HG03342 (cell line): ENCODE data around the gene EPHA1.
"Not testable (repeated sequence)": the region's sequence is repeated elsewhere in the genome, so short reads cannot be mapped to it uniquely, and the experiment has no call there.

ENCODE experiments used
- ATAC-seq: cut with Tn5 transposase; IDR thresholded peaks from one replicate; pipeline ENCODE4 v1.9.1; 2021; ENCODE audit warnings: mild to moderate bottlenecking, moderate library complexity; ENCODE audit not compliant: unreplicated experiment

Gene EPHA1

DNA sequence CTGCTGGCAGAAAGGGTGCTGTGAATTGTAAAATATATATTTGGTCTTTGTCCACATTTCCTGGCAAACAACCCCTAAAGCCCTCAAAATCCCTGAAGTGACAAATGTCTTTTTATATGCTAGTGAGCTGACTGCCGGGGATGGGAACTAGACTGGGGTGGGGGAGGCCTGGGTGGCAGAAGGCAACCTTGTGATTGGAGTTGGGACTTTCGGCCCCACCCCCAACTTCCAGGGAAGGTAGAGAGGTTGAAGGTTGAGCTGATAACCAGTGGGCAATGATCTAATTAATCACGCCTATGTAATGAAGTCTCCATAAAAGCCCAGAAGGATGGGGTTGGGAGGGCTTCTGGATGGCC, 2.7 kb downstream of the EPHA1 start:
- ATAC-seq: no peak

DNA sequence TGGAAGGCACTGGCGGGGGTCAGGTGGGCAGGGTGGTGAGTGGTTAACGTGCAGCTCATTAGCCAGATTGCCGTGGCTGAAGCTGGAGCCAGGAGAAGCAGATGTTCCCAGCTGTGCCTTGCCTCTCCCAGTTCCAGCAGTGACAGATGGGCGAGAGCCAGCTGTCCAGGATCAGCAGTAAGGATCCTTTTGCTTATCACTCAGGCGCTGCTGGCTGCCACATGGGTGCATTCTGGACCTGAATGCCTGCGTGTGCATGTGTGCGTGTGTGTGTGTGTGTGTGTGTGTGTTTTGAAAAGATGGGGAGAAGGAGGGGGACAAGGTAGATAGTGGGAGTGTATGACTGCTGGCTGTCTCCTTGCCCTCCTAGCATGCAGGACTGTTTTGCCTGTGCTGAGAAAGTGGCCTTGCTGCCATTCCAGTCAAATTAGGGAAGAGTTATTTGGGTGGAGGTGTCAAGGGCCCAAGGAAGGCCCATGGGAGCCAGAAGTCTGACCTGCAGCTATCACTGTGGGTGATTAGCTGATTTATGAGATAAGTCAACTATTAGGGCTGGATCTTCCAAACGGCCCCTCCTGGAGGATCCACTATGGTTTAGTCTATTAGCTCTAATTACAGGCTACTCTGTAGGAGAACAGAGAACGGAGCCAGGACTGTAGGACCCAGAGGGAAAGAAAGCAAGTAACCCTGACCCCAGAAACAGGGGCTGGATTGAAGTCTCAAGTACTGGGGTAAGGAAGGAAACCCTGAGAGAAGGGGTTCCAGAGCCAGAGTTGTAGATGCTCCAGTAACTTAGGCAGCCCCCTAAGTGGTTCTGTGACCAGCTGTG, 3.3 kb downstream of the EPHA1 start:
- no peak for ATAC-seq

DNA sequence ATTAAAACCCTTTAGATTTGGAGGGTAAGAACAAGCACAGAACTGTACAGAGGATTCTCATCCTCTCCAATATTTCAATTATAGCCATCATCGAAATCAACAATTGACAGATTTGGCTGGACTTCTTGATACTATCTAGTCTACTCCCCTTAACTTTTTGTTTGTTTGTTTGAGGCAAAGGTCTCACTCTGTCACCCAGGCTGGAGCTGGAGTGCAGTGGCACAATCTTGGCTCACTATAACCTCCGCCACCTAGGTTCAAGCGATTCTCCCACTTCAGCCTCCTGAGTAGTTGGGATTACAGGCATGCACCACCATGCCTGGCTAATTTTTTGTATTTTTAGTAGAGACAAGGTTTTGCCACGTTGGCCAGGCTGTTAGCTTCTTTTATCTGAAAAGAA, 6.4 kb downstream of the EPHA1 start:
- not testable (repeated sequence) for ATAC-seq

DNA sequence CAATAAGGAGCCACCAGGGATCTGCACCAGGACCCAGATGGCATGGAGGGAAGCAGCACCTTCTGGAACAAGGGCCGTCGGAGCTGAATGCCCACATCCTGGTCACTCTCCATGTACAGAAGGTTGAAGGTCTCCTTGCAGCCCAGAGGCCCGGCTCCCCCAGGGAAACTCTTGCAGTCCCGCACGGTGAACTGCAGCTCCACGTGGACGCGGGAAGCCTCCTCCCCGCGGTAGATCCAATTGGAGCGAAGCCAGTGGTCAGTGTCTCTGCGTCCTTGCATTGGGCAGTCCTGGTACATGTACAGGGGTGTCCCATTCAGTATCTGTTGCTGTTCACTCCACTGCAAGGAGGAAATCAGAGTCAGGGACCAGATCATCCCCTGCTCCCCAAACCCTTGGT, 7.4 kb downstream of the EPHA1 start:
- no peak for ATAC-seq

DNA sequence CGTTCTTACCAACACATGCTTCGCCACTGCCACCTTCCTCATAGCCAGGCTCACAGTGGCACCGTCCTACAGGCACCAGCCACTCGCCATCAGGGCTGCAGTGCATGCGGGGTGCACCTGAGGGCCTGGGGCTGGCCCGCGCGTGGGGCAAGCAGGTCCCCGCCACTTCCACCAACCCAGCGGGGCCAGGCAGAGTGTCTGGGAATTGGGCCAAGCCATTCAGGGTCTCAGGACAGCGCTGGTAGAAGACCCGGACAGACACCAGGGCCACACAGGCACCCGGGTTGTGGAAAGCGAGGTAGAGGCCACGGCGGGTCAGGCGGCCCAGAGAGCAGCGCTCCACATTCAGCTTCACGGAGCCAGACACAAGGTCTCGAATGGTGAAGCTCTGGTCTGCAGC, 9.0 kb downstream of the EPHA1 start:
- ATAC-seq: no peak

DNA sequence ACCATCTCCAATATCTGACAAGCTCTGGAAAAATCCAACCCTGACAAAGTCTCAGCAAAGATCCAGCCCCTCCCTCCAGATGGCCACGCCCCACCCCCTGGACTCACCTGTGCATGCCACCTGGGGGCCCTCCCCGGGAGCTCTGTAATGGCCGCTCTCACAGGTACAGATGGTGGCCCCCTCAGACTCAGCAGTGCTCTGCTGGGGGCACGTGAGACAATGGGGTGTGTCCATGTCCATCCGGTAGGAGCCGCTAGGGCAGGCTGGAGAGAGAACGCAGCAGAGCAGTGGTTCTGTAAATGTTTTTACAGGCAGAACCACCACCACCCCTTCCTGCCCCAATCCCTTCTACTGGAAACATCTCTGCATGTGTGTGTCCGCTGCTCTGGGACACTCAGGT, 9.5 kb downstream of the EPHA1 start:
- no peak for ATAC-seq

DNA sequence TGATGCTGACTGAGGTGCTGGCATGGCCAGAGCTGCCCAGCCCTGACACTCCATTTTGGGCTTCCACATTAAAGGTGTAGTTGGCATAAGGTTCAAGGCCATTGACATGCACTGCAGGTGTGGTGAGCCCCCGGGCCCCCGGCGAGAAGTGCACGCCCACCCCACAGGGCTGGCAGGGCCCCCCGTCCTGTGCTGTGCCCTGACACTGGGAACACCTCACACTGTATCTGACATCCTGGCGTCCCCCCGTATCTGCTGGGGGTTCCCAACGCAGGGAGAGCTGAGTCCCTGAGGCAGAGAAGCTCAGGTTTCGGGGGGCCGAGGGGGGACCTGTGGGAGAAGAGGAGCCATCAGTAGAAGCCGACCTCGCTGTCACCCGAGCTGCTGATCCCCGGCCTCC, 10.0 kb downstream of the EPHA1 start:
- no peak for ATAC-seq

DNA sequence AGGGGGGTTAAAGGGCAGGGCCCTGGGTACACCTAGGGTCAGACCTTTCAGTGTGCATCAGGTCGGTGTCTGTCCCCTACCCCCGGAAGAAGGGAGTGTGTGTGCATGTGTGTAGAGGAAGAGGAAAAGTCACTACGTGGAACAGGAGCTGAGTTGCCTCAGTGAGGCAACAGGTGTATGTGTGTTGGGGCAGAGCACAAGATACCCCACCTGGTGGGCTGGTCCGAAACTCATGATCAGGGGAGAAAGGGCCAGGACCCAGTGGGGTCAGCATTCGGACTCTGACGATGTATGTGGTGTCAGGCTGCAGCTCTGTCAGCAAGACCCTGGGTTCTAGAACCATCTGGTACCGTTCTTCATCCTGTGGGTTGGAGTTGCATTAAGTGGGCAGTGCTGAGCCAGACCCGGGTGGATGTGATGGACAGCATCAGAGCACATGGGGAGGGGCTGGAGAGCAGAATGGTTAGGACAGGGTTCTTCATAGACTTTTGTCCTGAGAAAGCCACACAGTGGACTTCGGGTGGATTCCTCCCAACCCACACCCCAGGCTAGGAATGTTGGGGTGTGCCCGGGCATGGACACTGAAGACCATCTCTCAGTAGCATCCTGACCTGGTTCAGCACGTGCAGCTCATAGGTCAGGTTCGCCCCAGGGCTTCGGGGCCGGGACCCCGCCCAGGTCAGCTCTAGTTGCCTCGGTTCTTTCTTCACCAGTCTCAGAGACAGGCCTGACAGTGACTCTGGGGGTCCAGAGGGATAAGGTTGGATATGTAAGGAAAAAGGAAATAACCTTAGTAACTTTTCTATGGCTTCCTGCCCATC, 10.7 kb downstream of the EPHA1 start:
- no peak for ATAC-seq

DNA sequence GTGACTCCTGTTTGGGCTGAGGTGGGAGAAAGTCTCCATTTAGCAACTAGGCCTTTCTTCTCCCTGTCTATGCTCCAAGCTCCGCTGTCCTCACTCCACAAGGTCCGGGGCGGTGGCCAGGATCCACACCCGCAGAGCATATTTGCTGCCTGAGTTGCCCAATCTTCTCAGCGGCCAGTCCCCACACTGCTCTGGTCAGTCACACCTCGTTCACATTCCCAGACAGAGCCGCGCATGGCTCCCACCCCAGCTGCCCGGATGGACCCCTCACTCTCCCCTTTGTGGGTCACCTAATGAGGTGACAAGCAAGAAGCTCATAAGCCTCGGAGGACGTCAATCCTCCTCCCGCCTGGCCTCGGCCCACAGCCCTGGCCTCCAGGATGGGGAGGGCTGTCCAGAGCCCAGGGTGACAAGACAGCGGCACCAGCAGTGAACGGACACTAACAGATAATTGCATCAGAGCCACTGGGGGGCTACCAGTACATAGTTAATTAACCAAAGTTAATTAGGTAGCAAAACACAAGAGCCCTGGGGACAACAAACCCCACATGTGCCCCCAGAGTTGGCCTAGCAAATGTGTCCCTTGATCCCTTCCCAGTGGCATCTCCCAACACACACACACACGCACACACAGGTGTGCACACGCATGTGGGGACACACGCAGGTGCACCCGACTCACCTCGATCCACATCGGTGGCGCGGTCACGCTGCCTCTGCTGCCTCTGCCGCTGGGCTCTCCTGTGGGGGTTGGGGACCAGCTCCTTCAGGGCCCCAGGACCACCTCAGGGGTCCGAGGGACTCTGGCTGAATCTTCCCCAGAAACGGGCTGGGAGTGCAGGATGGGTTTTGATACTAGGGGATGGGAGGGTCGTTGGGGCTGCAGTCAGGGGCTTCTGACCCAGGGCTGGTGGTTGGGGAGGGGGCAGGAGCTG, 11.8 kb downstream of the EPHA1 start:
- no peak for ATAC-seq

DNA sequence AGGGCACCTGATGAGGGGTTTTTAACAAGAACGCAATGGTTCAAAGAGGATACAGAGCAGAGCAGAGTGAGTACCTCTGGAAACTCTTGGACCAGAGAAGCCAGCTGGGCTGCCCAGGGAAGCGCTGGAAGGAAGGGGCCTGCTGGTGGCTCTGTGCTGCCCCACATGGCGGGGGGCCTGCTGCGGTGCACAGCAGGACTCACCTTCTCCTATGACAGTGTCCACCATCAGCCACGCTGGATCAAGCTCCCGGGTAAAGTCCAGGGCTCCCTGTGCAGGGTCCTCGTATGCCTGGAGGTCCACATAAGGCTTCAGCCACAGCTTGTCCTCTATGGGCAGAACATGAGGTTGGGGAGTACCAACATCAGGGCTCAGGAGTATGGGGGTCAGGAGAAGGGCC, 12.5 kb downstream of the EPHA1 start:
- ATAC-seq: no peak

DNA sequence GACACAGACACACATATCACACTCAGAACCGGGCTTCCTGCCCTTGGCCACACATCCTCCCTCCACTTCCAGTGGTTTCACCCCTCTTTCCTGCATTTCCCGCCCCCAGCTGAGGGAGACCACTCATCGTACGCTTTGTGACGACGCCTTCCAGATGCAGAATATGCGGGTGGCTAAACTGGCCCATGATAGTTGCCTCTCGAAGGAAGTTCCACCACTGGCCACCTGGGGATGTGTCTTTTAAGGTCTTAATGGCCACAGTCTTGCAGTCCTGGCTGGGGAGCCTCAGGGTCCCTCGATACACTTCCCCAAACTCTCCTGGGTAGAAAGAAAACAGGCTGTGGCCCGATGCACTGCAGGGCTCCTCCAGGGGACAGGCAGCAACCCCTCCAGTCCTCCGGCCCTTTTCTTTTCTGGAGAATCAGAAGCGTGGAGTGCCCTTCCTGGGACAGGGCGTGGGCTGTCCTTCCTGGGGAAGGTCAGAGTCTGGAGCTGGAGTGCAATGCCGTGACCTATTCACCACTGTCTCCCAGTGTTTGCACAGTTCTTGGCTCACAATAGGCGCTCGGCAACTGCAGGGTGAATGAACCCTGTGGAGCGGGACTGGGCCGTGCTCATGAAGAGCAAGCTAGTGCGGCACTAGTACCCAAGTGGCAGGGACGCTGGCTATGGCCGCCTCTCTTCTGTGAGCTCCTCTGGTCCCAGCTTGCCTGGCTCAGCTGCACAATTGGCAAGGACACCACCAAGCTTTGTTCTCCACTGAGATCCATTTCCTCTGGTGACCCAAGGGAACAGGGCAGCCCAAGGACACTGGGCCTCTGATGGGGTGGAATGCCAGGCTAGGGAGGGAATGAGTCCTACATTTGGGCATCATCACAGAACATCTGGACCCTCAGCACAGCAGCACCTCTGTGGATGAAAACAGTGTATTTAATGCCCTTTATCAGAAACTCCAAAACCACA, 13.2 kb downstream of the EPHA1 start:
- peak; percentile 54 for ATAC-seq

DNA sequence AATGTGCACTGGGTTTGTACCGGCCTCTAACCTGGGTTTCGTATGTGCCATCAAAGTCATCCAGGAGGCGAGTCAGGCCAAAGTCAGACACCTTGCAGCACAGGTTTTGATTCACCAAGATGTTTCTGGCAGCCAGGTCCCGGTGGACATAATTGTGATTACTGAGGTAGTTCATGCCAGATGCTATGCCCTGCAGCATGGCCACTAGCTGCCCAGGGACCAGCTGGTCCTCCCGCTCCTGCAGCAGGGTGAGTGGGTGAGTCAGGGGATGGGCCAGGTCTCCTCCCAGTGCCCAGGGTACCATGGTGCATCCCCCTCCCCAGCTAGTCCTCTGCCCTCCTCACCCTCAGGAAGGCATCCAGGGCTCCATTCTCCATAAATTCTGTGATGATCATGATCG, 13.9 kb downstream of the EPHA1 start:
- ATAC-seq: no peak

DNA sequence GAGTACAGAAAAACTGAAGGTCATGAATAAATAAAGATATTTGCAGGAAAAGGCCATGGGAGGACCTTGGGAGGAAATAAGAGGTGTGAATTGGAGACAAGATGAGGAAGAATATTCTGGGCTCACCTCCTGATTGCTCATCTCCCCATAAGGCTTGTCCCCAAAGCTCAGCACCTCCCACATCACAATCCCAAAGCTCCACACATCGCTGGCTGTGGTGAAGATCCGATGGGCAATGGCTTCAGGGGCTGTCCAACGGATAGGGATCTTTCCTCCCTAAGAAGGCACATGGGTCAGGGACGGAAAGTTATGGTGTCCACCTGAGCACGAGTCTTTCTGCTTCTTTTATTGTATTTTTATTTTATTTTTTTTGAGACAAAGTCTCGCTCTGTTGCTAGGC, 14.6 kb downstream of the EPHA1 start:
- ATAC-seq: no peak

DNA sequence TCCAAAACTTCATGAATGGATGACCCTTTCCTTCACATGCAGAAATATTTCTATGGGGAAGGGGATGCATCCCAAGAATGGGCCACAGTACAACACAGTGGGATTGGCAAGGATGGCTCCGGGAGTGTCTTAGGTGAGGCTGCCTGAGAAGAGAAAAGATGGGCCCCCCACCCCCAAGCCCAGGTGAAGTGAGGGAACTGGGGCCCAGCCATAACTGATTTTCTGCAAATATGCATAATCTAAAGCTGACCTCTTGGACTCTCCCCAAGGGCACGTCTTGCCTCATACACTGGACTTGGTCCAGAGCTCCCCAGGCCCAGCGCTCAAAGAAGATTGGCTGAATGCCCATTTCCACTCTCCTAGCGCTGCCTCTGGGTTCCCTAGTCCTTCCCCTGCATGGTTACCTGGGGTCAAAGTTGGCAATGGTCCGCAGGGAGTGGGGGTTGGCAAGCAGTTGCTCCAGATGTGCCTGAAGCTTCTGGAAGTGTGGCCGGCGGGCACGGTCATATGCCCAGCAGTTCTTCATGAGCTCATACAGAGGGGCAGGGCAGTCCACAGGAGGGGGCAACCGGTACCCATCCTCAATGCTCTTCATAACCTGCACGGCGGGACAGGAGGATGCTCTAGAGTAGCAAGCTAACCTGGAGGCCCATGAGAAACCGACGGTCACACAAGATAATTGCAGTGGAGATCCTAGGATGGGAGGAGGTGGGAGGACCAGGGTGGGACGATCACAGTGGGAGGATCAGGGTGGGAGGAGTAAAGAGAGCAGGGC, 15.2 kb downstream of the EPHA1 start:
- no peak for ATAC-seq

DNA sequence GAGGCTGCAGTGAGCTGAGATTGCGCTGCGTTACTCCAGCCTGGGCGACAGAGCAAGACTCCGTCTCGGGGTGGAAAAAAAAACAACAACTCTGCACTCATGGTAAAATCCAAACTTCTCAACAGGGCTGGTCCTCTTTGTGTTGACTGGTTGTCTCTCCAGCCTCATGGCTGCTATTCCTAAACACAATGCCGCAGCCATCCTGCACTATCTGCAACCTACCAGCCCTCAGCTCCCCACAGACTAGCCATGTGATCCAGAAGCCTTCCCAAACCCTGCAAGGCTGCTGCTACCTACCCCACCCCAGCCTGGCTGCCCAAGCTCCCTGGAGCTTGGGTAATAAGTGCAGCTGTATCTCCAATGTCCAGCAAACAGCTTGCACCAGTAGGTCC, 15.8 kb downstream of the EPHA1 start:
- no peak for ATAC-seq

DNA sequence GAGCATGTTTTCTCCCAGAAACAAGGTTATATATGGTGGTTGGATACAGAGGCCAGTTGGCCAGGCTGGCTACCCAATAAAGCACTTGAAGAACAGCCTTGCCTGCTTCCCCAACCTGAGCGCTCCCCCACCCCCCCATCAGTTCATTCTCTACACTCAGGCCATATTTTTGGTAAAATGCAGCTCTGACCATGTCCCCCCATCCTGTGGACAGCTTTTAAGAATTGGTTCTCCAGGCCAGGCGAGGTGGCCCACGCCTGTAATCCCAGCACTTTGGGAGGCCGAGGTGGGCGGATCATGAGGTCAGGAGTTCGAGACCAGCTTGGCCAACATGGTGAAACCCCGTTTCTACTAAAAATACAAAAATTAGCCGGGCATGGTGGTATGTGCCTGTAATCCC, 16.2 kb downstream of the EPHA1 start:
- not testable (repeated sequence) for ATAC-seq

DNA sequence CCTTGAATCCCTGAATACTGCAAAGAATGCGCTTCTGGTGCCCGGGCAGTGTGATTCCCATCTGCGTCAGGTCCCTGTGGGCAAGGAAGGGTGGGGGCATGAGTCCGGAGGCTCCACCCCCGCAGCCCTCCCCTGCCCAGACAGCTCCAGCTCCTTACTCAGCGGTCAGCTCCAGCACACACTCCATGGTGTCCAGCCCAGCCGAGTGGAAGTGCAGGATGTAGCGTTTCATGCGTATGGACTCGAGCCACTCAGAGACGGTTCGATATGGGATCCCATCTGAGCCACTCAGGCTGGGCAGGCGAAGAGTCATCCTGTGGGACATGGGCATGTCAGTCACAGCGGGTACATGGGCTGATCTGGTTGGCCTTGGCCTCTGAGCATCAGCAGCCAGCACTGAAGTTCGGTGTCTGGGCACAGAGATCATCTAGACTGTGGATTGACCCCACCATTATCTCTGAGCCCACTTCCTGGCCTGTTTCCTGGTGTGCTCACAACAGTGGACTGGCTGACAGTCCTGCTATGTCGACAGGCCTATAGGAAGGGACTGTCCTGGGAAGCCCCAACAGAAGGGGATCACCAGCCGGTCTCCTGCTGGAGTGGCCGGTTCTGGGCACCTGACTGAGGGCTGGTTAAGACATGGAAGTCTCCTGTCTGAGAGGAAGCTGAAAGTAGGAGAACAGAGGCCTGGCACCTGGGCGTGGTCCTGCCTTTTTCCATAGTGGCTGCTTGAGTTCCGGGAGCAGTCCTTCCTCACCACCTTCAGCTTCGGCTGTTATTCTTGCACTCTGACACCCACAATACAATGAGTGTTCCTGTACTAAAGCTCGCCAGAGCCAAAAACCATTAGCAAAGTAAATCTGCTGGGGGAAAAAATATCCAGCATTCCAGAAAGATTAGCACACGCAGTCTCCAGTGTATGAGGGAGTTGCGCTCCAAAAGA, 16.9 kb downstream of the EPHA1 start:
- ATAC-seq: no peak

DNA sequence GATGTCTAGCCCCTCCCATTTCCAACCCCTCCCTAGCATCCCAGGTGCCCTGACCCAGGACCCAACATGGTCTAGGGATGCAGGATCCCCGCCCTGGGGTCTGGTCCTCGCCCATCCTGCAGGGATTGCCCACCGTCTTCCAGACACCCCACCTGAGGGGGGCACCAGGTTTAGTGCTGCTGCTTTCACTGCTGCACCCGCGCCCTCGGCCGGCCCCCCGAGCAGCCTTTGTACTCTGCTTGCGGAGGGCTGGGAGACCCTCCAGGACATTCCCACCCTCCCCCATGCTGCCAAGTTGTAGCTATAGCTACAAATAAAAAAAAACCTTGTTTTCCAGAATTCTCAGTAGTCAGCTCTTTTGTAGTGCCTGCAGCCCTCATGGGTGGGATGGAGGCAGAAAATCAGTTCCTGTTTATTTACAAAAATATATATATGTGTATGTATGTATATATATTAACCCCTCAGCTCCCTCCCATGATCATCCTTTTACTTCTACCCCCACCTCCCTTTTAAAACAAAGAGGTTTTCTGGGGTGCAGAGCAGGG, 17.8 kb downstream of the EPHA1 start:
- no peak for ATAC-seq
